ENCODE measurements around the gene KIF1A.

The KIF1A gene

DNA sequence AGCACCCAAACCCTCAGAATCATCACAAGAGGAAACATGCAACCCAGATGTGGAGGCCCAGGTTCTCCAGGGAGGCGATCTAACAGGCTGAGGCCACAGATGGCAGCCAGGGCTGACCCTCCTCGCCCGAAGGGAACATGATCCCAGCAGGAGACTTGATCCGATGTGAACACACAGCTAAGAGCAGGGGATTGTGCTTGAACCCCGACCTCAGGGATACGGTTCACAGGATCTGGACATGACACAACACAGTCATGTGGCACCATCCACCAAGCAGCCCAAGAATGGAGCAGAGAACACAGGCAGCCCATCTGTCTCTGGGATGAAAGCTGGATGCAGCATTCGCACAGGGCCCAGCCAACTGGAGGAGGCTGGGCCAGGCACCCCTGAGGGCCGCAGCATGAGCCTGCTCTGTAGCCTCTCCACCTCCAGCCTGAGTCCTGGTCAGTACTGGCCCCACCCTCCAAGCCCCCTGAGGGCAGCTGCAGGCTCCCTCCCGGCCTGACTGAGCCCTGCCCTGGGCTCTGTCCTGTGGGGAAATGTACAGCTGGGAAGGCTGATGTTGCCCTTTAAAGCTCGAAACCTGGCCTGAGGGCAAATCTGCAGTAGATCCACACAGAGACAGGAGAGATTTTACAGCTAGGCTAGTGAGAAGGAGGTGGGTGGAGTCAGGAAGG lies 89.4 kb downstream of the KIF1A start:
- DNase-seq = no peak

GRCh38 chr2:240728827-240729226 lies 91.2 kb downstream of the KIF1A start:
- DNase-seq = no peak

DNA sequence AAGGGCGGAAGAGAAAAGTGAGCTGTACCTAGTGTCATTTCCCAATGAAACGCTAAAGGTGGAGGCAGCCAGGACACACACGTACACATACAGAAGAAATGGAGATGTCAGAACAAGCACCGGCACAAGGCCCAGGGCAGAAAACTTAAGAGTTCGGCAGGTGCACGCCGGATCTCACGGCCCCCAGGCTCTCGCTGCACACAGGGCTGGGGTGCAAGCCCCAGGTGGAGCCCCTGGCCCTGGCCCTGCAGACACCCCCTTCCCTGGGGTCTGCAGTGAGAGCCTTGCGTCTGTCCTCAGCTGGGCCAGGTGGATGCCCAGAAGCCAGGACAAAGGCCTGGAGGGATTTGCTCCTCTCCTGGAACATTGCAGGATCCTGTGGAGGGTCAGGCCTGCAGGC lies 91.7 kb downstream of the KIF1A start:
- DNase-seq = no peak

DNA sequence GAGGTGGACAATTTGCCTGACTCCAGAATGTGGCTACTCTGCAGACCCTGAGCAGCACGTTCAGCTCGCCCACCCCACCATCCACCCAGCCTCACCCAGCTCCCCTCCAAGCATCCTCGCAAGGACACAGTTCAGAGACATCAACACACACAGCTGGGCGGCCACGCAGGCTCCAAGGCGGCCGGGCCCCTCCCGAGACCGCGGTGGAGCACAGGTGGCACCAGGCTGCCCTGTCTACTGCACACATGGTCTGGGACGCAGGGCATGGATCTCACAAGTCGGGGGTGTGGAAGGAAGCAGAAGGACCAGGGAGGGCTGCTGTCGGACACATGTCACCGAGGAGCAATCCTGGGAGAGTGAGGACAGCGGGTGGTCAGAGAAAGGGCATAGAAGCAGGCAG lies 92.1 kb downstream of the KIF1A start:
- no peak for DNase-seq

GRCh38 chr2:240727439-240727838 lies 92.6 kb downstream of the KIF1A start:
- no peak for DNase-seq

DNA sequence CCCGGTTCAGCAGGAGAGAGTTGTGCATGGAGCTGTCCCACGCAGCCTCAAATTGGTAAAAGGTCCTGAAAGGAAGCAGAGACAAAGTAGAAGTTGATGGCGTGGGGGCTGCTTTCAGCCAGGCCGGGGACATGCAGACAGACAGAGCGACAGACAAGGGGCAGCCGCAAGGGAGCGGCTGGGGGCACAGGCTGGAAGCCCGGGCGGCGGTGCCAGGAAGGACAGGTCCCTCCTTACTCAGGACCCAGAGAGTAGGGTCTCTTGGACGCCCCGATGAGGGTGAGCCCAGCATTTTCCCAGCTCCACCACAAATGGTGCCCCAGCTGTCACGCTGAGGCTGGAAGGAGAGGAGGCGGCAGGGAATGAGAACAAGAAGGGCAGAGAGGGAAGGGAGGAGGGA lies 93.1 kb downstream of the KIF1A start:
- DNase-seq = no peak

DNA sequence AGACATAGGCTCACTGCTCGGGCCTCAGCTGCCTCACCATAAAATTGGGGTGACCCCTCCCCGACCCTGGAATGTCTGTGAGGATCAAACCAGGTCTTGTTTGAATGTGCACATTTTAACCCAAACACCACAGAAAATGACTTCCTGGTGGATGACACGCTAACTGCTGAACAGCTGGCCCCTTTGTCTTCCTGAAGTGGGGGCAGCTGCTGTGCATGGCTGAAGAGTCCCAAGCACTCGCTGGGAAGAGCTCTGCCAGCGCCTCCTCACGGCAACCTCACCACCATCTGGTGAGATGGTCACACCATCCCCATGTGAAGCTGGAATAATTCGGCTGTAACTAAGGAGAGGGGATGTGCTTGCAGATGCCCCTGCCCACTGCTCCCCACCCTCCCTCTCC lies 94.3 kb downstream of the KIF1A start:
- no peak for DNase-seq

DNA sequence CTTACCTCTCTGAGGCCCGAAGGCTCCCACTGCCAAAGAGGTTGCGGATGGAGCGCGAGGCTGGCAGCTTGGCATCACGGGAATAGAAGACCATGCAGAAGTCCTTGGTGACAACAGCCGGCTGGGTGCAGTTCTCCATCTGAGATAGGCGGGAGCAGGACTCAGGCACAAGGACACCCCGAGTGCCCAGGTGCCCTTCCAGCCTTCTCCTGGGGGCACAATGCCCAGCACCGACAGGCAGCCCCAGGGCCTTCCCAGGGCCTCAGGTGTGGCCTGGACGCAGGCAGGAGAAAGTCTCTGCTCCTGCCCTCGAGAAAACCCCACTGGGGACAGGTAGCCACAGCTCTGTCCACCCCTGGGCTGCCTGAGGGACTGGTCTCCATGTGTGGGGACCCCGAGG lies 94.8 kb downstream of the KIF1A start:
- DNase-seq = no peak

DNA sequence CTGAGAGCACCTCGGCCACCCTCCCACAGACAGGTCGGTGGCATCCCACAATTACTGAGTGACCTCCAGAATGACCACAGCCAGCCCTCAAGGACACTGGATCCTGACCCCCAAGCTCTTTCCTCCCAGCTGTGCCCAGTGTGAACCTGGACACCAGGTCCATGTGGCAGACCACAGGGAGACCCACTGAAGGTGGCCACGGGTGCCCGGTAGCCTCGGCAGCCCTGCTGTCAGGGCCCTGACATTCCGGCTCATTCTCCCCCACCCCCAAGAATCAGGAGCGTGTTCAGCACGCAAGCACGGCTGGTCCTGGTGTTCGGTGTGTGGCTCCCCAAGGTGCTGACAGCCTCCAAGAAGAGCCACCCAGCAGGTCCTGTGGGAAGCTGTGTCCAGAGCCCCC lies 95.6 kb downstream of the KIF1A start:
- DNase-seq = no peak

DNA sequence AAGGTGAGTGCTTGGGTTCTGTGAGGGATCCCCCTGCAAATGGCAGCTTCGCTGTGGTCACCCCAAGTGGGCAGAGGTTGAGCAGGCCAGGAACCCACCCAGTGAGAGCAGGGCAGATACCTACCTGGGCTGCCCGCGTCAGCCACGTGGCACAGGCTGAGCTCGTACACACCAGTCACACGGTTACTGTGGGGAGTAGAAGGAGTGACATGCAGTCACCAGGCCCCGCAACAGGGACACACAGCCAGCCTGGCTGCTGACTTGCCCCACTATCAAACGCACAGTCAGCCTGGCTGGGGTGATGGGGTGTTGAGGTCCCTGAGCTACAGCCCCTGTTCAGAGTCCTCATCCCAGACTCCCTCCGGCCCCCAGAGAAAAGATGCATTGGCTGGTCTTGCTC lies 96.2 kb downstream of the KIF1A start:
- no peak for DNase-seq

DNA sequence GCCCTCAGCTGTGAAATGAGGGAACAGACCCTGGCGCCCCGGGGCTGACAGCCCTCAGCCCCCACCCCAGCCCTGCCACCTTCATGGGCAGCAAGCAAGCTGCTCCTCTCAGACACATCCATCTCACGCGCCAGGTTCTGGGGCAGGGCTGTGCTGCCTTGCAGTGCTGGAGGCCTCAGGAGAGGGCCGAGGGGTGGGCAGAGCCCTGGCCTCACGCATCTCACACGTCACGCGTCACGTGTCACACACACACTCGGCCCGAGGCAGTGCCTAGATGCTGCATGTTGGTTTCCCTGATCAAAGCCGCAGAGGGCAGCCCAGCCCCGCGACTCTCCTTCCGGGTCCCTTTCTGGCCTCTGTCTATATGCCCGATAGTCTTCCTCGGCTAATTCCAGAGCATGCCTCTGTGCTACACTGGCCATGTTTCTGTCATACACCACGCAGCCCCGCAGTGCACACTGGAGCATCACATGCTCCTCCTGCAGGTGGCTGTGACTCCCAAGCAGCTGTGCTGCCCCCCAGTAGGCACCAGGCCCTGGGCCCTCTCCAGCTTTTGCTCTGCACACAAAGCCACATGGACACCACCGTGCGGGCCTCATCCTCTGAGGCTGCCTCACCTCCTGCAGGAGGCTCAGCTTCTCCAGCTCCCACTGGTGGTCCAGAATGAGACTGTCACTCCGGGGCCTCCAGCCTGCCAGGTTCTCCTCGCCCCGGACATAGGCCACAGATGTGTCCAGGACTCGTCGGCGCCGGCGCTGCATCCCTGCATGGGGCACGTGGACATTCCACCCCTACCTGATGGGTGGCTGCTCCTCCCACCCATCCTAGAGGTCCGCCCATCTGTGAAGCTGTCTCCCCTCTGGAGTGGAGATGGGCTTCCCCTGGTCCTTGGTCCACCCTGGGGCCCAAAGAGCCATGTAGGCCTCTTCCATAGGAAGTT lies 97.0 kb downstream of the KIF1A start:
- no peak for DNase-seq

DNA sequence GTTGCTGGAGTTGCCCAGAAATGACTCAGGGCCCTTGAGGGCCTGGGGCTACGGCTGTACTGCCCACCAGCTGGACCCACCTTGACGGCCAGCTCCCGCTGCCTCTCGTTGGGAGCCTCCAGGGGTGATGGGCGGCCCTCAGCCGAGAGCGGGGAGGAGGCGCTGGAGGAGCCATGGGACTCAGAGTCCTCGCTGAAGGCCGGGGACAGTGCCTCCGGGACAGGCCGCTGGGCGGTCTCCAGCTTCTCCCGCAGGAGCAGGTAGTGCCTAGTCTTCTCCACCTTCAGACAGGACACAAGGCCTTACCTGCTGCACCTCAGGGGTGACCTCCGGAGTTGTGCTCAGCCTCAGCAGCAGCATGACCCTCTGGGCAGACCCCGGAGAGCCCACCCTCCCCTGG lies 97.6 kb downstream of the KIF1A start:
- DNase-seq = no peak

- no peak for DNase-seq
Observed at GRCh38 chr2:240721596-240722180, 98.3 kb downstream of the KIF1A start.

GRCh38 chr2:240720686-240721595 lies 99.1 kb downstream of the KIF1A start:
- no peak for DNase-seq

DNA sequence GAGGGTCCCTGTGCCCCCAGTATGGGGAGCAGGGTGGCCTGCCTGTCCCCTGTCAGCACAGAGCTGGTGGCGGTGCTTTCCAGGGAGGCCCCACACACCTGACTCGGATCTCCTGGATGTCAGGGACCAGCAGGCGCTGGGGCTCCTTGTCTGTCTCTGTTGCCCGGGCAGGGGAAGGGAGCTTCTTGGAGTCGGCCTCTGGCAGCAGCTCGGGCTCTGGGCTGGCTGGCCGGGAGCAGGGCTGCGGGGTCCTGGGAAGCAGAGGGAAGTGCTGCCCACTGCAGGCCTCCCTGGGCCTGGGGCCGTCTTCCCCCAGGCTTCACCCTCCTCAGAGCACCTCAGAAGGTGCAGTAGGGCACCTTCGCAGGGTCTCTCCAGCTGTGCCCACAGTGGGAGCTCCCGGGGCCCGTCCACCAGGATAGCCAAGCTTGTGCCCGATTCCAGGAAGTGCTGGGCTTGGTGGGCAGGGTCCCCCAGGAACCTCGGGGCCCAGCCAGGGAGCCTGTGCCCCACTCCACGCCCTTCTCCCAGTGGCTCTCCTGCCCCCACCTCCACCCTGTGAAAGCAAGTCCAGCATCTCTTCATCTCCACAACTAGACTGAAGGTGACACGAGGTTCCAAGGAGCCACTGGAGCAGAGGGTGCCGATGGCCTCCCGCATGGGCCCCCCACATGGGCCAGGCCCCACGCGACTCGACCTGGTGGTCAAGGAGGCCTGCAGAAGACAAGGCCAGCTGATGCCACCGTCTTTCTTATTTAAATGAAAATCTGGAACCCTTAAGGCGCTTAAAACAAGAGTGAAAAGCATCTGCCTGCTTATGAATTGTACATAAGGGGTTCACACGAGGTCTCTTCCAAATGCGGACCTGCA lies 100.1 kb downstream of the KIF1A start:
- DNase-seq = no peak

GRCh38 chr2:240718896-240719490 lies 101.0 kb downstream of the KIF1A start:
- DNase-seq = no peak

DNA sequence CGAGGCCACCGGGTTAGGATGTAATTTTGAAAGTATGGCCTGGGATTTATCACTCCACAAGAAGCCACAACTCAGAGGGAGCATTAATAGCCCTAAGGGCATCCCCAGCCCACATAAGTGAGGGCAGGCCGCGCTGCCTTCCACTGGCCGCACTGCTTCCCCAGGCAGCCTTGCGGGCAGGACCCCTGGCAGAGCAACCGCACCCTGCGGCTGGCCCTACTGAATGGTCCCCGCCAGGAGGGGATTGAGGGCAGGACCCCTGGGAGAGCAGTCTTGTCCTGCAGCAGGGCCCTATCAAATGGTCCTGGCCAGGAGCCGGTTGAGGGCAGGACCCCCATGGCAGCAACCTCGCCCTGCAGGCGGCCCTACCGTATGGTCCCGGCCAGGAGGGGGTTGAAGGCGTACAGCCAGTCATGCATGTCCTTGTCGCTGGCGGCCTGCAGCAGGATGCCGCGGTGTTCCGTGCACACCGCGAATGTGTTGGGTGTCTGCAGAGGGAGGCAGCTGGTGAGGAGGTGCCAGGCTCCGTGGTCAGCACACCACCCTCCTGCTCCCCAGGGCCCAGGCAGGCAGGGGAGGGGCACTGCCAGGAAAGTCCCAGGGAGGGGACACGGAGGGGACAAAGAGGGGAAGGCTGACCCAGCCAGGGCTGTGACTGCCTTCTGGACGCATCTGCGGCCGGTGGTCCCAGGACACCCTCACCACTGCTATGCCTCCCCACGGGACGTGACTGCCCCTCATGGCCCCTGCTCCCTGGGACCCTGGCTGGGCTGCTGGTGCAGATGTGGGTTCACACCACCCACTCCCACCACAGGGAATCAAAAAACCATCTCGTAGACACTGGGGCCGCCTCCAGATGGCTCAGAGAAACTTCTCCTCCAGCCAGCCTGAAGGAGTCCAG lies 102.1 kb downstream of the KIF1A start:
- no peak for DNase-seq

DNA sequence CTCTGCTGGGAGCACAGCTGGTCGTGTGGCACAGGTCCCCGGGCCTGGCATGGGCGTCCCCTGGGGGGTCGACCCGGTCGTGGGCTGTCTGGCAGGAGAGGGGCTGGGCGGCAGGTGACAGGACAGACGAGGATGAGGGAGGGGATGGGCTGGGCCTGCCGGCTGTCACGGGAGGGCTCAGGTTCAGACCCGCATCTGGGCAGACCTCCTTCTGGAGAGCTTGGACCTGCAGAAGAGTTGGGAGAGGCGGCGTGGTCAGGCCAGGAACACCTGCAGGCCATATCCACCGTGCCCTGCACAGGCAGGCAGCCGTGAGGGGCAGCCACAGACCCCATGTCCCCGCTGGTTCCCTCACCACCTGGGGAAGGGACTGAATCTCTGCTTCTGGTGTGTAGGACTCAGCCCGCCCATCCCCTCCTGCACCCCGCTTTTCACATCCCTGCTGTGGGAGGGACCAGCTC lies 102.8 kb downstream of the KIF1A start:
- no peak for DNase-seq

DNA sequence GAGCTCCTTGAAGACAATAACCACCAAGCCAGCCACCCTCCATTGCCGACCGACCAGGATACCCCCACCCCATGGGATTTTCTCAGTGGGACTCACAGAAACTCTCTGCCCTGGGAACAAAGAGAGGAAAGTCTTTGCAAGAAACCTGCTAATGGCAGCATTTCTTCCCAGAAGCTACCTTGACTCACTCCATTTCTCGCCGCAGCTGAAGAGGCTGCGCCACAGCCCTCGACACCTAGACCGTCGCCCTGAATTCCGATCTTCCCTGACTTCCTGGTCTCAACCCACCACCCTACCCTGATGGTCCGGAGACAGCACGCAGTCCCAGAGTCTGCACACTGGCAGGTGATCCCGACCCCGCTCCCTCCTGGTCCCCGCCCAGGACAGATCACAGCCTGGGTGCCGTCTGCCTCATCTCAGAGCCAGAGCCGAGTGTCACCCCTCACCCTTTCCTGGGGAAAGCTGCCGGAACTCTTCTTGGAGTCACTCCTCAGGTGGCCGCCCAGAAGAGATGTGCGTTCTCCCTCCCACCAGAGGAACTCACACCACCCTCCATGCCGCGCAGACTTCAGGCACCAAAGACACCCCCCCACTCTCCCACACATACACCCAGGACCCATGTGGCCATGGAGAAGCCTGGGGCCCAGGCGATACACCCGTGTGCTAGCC lies 103.8 kb downstream of the KIF1A start:
- DNase-seq = no peak
